Measurements from ENCODE around the gene CPZ. TPM values are rescaled to one million over a fixed set of nuclear protein-coding genes. Genes with fewer than 3 reads are reported as not detected.

The CPZ gene
- total and polyA plus RNA-seq, 10 of the 15 experiments (the other 5 are each of a cell fraction or from before 2014, with no cell fraction given) = not detected

GRCh38 chr4:8618421-8618820 is 25.9 kb downstream of the CPZ start:
- POLR2A ChIA-PET = no interaction called here
- intact Hi-C loops (cut with micrococcal nuclease; ENCODE audit: unreplicated experiment) = no loop called here
- no TSS peak for BruUV-seq (replicated peaks)

More at GRCh38 chr4:8618421-8618820, 25.9 kb downstream of the CPZ start:
- H4K20me1 ChIP-seq (ENCODE audit: control insufficient read depth, insufficient read depth) = no peaks in the 10 kb centered on the region
- ATAC-seq = no peak
- DNase-seq (ENCODE audit: low read depth, low spot score) = no peak
- H3K79me2 ChIP-seq (ENCODE audit: control insufficient read depth, insufficient read depth, low read length) = no peaks in the 10 kb centered on the region
- TF ChIP-seq ELK1 (IDR thresholded peaks at IDR 0.05; ENCODE audit: low read depth, low read length) (no peak), POLR2AphosphoS2 (IDR thresholded peaks at IDR 0.05; ENCODE audit: low read depth, low read length) (no peak), GATAD2B (conservative IDR thresholded peaks at IDR 0.05; ENCODE audit: low read depth) (no peak), RELA (IDR thresholded peaks at IDR 0.05; ENCODE audit: borderline replicate concordance, partially characterized antibody) (no peak), ASH2L (IDR thresholded peaks at IDR 0.05; ENCODE audit: borderline replicate concordance, low read depth) (no peak), EED (IDR thresholded peaks at IDR 0.05; ENCODE audit: low read depth) (no peak), RCOR1 (conservative IDR thresholded peaks at IDR 0.05; ENCODE audit: low read depth, low read length) (no peak), KDM1A (IDR thresholded peaks at IDR 0.05; ENCODE audit: borderline replicate concordance) (no peak), ZNF207 (IDR thresholded peaks at IDR 0.05; ENCODE audit: borderline replicate concordance) (no peak), IKZF2 (IDR thresholded peaks at IDR 0.05) (no peak), MAX (IDR thresholded peaks at IDR 0.05; ENCODE audit: low read depth, low read length) (no peak)
- H3K4me1 ChIP-seq (ENCODE audit: control insufficient read depth, insufficient read depth, low read length) = no peaks in the 10 kb centered on the region
- SMC1A ChIA-PET (ENCODE audit: uncharacterized antibody, unreplicated experiment) = no interaction called here
- CTCF ChIA-PET = no interaction called here
- no peak overlapping the region for H3K4me2 ChIP-seq (ENCODE audit: control insufficient read depth, insufficient read depth)
- no peaks in the 10 kb centered on the region; a peak in 1 of 4 replicates for H3K27me3 ChIP-seq (replicated peaks in 1 of 2; ENCODE audit: control insufficient read depth in 2 of 2, insufficient read depth in 2 of 2, low read length in 1 of 2)
- H3K9ac ChIP-seq (ENCODE audit: control insufficient read depth, insufficient read depth, low read length) = no peak overlapping the region
- 28% methylated on average over 15 of the region's 15 CpGs for WGBS (ENCODE audit: insufficient coverage, insufficient replicate concordance, low lambda C conversion rate, missing lambda C conversion rate)
- H2AFZ ChIP-seq (ENCODE audit: control insufficient read depth, low read depth, low read length) = no peak overlapping the region
- H3K9me3 ChIP-seq (replicated peaks; ENCODE audit: control insufficient read depth, insufficient read depth, low read length) = no peaks in the 10 kb centered on the region
- FAIRE-seq = no peak
- no peak overlapping the region for H3K27ac ChIP-seq (ENCODE audit: control insufficient read depth, insufficient read depth)
- RAD21 ChIA-PET (ENCODE audit: unreplicated experiment) = no interaction called here
- no peak overlapping the region for H3K4me3 ChIP-seq
- H3K36me3 ChIP-seq (ENCODE audit: control insufficient read depth in 2 of 2, insufficient read depth in 2 of 2, low read length in 1 of 2) = no peaks in the 10 kb centered on the region; a peak in 1 of 4 replicates
- in situ Hi-C loops (cut with MboI) = loop anchor here (10.0 kb wide), 1 partner anchor 306 kb away; no protein-coding TSS in a partner anchor

Data from GM12878 (cell line).